ENCODE results near the gene ITPR1. TPM values are rescaled to one million over a fixed set of nuclear protein-coding genes. Genes with fewer than 3 reads are reported as not detected.

Gene ITPR1
- total RNA-seq, 1 experiment from 2014 or later, result 7.5 TPM

GRCh38 chr3:4493941-4494894, 1.1 kb downstream of the ITPR1 start:
- POLR2A ChIA-PET, result interaction anchor here (0.6 to 3.7 kb wide), 22 partner anchors 8 to 700 kb away, joined by 3 to 28 read pairs (median 4); partner anchors contain the start of gene SUMF1
- CTCF ChIA-PET, result interaction anchor here (0.6 to 4.5 kb wide), 17 partner anchors 10 to 574 kb away, joined by 3 to 32 read pairs (median 4); no protein-coding TSS in a partner anchor
- peak; percentile 8 for DNase-seq (ENCODE audit: unreplicated experiment)
- Mint-ChIP-seq H3K27me3 (ENCODE audit: insufficient read depth, unreplicated experiment) (no peaks in the 10 kb centered on the region), H3K4me3 (ENCODE audit: unreplicated experiment) (peak overlapping the region; percentile 85), H3K9me3 (ENCODE audit: unreplicated experiment) (no peaks in the 10 kb centered on the region), H3K4me1 (ENCODE audit: insufficient read depth, unreplicated experiment) (peaks cover 6% of the 10 kb centered on the region), H3K36me3 (ENCODE audit: insufficient read depth, unreplicated experiment) (peaks cover 6% of the 10 kb centered on the region), H3K27ac (ENCODE audit: low read depth, unreplicated experiment) (no peak overlapping the region)
- TSS peak; percentile 58 for BruUV-seq (replicated peaks)
- TF ChIP-seq CTCF (IDR thresholded peaks at IDR 0.05; ENCODE audit: unreplicated experiment), result no peak
- intact Hi-C loops (cut with micrococcal nuclease), result loop anchor here (1.0 to 5.0 kb wide), 4 partner anchors 77 to 143 kb away; no protein-coding TSS in a partner anchor

- POLR2A ChIA-PET, result interaction anchor here (1.9 to 3.7 kb wide), 3 partner anchors 20 to 89 kb away, joined by 5 to 28 read pairs (median 14); no protein-coding TSS in a partner anchor
- Mint-ChIP-seq H3K36me3 (ENCODE audit: insufficient read depth, unreplicated experiment) (peaks cover 6% of the 10 kb centered on the region), H3K4me1 (ENCODE audit: insufficient read depth, unreplicated experiment) (peaks cover 6% of the 10 kb centered on the region), H3K4me3 (ENCODE audit: unreplicated experiment) (peak overlapping the region; percentile 85), H3K27me3 (ENCODE audit: insufficient read depth, unreplicated experiment) (no peaks in the 10 kb centered on the region), H3K27ac (ENCODE audit: low read depth, unreplicated experiment) (no peak overlapping the region), H3K9me3 (ENCODE audit: unreplicated experiment) (no peaks in the 10 kb centered on the region)
- intact Hi-C loops (cut with micrococcal nuclease), result loop anchor here (5.0 kb wide), 1 partner anchor 87 kb away; no protein-coding TSS in a partner anchor
- BruUV-seq (replicated peaks), result no TSS peak
- no peak for TF ChIP-seq CTCF (IDR thresholded peaks at IDR 0.05; ENCODE audit: unreplicated experiment)
- DNase-seq (ENCODE audit: unreplicated experiment), result no peak
- CTCF ChIA-PET, result interaction anchor here (1.1 to 1.8 kb wide), 5 partner anchors 10 to 144 kb away, joined by 3 to 5 read pairs (median 5); no protein-coding TSS in a partner anchor
Observed at GRCh38 chr3:4494895-4495264, 1.7 kb downstream of the ITPR1 start.

GRCh38 chr3:4495294-4496086, 2.3 kb downstream of the ITPR1 start:
- POLR2A ChIA-PET, result interaction anchor here (1.9 to 3.0 kb wide), 2 partner anchors 20 to 29 kb away, joined by 5 to 14 read pairs; no protein-coding TSS in a partner anchor
- Mint-ChIP-seq H3K27ac (ENCODE audit: low read depth, unreplicated experiment) (no peak overlapping the region), H3K27me3 (ENCODE audit: insufficient read depth, unreplicated experiment) (no peaks in the 10 kb centered on the region), H3K9me3 (ENCODE audit: unreplicated experiment) (no peaks in the 10 kb centered on the region), H3K4me3 (ENCODE audit: unreplicated experiment) (no peak overlapping the region), H3K4me1 (ENCODE audit: insufficient read depth, unreplicated experiment) (peaks cover 6% of the 10 kb centered on the region), H3K36me3 (ENCODE audit: insufficient read depth, unreplicated experiment) (peaks cover 6% of the 10 kb centered on the region)
- no peak for TF ChIP-seq CTCF (IDR thresholded peaks at IDR 0.05; ENCODE audit: unreplicated experiment)
- BruUV-seq (replicated peaks), result no TSS peak
- DNase-seq (ENCODE audit: unreplicated experiment), result no peak
- CTCF ChIA-PET, result interaction anchor here (1.1 to 1.6 kb wide), 3 partner anchors 87 to 145 kb away, joined by 3 to 5 read pairs (median 5); no protein-coding TSS in a partner anchor
- intact Hi-C loops (cut with micrococcal nuclease), result no loop called here
